ENCODE measurements around the gene PTPRZ1.

The PTPRZ1 gene

DNA sequence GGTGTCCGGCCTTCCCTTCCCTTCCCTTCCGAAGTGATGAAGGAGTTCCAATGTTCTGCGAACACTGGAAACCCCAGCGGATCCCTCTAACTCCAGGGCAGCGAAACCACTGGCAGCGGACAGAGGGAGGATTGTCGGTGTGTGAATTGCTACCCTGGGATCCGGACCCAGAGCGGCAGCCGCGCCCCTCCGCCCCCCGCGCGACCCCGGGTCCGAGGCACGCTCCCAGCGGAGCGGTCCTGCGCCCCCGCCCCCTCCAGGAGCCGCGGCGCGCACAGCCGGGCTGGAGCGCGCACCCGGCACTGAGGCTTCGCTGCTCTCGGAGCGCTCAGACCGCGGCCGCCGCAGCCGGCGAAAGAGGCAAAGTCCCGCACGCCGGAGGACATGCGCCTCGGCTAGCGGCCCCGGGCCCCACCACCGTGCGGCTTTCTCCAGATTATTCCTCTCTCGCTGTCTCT, at the start of gene PTPRZ1:
Gene PTPRZ1, plus strand, starts transcription at position 331 of the 458 bp plus-strand sequence. CDS start 339 bp downstream, outside the sequence.
- DNase-seq = no peak

DNA sequence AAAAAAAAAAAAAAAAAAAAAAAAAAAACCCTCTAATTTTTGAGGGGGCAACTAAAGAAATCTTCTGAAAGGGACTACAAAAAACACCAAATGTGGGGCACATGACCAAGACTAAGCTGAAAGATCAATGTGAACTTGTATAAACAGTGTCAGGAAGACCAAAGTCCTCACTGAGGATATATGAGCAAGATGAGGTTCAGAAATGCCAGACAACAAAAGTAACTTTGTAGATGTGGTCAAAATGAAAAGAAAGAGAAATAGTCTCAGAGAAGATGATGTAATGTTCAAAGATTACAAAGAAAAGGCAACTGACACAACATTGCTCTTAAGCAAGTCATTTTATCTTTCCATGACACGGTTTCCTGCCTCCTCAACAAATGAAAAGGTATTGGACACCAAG, 48.7 kb upstream of the PTPRZ1 start:
- DNase-seq = no peak

DNA sequence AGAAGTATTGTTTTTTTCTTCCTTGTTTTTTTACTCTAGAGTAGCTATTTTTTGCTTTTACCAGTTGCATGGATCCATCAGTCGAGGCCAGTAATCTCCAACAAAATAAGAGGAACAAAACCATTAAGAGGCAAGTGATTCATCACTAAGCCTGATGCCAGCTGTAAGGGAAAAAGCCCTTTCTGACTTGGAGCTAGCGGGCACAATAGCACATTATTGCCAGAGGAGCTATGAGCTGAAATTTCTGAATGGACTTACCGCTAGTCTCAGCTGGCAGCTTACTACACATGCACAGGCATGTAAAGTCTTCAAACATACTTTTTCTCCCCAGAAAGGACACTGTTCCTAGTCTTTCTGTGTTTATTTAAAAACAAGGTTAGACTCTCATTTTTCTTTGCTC, 41.6 kb upstream of the PTPRZ1 start:
- DNase-seq = no peak

DNA sequence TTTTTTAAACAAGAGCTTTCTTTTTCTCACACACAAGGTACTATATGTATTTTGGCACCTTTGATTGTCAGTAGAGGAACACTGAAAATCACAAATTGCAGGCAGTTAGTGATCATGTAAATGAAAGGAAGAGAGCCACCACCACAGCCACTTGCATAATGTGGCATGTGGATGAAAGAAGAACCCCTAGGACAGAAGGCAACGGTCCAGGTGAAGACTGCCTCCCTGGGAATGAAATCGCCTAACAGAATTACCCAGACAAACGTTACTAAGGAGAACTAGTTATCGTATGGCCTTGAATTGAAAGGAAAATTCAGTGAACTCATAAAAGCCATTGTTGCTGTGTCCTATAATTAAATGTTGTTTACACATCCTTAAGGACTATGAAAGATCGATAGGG, 41.2 kb upstream of the PTPRZ1 start:
- no peak for DNase-seq

DNA sequence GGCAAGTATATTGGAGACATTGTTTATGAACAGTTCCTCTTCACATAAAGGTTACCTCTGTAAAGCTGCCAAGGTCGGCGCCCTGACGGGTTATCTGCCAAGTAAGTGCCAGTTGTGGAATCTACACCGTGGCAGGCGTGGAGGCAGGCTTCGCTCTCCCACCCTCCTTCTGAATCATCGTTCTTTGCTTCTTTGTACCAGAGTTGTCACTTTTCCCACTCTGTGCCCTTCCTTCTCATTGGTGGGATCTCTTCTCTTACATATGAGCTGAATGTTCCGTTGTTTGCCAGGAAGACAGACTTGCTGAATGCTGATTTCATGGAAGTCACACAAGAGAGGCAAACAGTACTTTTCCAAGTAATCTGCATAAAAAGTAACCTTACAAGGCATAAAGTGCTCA, 40.6 kb upstream of the PTPRZ1 start:
- DNase-seq = no peak

DNA sequence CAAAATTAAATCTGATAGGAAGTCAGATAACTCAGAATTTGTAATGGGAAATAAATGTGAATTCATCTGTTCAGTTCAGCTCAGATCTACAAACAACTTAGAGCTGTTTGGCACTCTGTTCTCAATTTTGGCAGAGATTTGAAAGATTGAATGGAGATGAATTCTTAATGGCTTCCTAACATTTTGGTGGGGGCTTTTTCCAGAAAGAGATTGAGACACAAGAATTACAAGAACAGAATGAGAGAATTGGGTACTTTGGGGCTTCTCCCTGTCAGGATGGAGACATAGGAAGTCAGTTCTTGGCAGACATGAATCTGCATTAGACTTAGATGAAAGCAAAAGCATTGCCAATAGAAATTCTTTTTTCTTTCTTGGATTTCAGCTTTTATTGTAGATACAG, 39.0 kb upstream of the PTPRZ1 start:
- DNase-seq = no peak

DNA sequence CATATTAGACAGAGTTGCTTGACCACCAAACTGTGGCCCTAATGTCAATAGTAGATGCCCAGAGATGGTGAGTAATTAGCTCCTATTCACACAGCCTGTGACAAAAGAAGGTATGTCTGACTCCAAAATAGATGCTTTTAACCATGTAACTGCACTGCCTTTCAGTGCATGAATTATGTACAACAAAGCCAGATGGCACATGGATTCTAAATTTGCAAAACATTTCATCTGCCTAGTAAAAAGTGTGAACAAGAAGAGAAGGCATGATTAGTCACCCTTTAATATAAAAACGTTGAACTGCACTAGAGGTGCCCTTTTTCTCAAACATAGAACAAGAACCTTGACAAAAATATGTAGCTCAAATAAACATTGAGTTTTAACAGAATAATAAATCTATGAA, 35.5 kb upstream of the PTPRZ1 start:
- DNase-seq = no peak

DNA sequence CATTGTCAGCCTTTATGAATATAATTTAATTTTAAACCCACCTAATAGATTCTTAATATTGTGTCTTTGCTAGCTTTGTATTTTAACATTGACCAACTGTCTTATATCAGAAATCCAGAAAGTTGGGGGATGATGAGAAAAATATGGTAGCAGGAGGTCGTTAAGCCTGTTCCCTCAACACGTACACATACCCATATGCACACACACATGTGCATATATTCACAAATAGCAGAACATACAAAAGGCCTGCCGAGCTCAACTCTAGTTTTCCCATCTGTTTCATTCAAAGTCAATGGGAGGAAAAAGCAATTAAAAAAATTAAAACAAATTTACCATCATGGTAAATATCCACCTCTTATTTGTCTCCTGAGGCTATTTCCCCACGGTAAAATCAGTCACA, 25.9 kb upstream of the PTPRZ1 start:
- no peak for DNase-seq

DNA sequence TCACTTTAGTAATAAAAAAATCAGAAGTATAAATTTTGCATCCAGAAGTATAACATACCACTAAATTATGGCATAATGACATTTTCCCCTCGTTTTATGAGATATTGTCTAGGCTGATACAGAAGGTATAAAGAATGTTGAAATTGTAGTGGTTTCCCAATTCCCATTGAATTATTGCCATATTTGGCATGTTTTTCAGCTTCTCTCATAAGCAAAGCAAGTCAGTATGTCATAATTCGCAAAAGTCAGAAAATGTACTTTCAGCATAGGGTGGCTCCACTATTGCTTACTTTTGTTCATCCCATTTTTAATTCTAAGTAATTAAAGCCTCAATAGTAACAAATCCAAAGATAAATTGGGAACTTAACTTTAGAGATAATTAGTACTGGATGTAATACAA, 19.7 kb upstream of the PTPRZ1 start:
- no peak for DNase-seq

DNA sequence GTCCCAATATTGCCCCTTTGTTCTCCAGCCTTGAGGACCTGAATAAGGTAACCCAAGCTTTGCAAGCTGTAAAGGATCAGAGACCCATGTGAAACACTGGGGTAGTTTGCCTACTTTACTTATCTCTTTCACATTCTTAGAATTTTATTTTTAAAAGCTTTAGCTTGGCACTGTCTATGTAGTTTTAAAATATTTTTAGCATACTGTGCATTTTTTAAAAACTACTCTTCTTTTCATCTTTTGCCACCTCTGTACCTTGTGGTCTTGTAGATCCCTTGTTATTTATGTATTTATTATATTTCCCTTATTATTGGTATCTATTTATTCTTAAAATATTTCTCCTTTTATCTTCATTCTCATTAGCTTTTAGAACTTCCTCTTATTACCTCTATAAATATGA, 12.0 kb upstream of the PTPRZ1 start:
- DNase-seq = no peak

DNA sequence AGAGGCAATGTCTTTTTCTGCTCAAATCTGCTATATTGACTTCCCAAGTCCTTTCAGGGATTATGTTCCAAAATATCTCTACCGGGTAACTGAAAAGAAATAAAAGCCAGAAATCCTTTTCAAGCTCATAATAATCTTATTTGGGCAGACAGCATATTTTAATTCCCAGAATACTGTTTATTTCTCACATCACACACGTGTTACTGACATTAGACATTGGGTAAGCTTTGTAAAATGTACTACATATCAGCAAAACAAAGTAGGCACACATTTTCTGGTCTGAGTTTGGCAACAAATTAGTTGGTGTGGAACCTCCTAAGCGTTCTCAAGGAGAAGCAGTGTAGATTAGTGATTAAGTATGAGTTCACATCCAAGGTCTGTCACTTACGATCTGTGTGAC, 10.4 kb upstream of the PTPRZ1 start:
- no peak for DNase-seq

DNA sequence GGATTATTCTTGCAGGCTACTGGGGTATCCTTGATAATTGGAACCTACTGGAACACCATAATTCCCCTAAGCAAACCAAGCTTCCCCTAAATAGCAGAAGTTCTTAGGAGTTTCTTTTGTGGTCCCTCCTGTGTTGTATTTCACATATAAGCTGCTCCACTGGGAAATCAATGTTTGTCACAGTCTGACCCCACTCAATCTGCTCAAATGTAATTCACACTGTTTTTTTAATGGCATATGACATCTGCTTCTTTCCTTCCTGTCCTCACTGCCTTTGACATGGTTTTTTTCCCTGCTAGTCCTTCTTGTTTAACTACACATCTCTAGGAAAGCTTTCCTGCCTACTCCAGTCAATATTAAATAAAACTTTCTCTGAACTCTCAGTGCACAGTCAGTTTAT, 1.8 kb upstream of the PTPRZ1 start:
- no peak for DNase-seq

DNA sequence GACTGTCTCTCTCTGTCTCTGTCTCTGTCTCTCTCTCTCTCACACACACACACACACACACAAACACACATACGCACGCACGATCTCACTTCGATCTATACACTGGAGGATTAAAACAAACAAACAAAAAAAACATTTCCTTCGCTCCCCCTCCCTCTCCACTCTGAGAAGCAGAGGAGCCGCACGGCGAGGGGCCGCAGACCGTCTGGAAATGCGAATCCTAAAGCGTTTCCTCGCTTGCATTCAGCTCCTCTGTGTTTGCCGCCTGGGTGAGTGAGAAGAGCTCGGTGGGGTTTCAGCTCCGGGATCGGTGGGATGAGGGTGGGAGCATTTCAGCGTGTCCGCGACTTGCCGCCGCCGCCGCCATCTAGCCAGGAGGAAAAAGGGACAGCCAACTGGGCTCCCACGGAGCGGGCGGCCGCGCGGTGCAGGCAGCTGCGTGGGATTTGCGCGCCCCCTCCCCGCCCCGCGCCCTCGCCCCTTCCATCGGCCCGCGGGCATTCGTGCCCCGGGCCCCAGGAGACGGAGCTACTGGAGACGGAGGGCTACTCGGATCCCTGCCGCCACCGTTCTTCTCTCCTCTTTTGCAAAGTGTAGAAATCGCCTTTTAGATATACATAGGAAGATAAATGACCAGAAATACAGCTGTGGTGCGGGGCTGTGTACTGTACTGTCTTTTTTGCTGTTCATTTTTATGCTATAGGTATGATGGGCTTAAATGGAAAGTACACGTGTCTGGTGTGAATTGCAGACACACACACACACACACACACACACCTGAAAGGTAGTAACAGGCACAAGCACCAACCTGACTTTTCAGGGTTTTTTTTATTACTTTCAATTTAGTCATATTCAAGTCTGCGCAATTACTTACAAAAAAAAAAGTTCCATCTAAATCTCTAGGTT, 581 bp downstream of the PTPRZ1 start:
- no peak for DNase-seq

DNA sequence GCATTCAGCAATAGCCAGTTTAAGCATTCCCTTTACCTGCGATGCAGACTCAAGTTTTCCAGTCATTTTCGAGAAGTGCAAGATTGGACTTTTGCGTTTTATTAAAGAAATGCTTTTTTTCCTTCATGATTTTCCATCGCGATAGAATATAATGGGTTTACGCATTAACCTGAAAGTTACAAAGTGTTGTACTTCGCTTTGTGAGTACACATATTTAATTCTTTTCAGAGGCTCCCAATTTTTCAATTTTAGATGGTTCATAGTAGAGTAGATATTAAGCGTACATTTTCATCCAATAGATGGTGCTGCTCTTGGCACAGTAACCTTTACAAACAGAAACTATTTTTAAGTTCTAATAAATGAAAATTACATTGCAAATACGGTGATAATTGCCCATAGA, 1.3 kb downstream of the PTPRZ1 start:
- no peak for DNase-seq

DNA sequence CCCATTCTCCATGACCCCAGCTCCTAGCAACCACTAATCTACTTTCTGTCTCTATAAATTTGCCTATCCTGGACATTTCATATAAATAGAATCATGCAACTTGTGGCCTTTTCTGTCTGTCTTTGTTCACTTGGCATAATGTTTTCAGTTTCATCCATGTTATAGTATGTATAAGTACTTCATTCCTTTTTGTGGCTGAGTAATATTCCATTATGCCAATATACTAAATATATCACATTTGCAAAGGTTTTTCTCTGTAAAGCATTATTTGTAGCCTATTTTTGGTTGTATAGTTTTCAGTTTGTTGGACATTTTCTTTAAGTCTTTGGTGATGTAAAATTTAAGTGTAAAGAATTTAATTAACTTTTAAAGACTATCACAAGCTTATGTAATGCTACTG, 2.2 kb downstream of the PTPRZ1 start:
- DNase-seq = no peak

DNA sequence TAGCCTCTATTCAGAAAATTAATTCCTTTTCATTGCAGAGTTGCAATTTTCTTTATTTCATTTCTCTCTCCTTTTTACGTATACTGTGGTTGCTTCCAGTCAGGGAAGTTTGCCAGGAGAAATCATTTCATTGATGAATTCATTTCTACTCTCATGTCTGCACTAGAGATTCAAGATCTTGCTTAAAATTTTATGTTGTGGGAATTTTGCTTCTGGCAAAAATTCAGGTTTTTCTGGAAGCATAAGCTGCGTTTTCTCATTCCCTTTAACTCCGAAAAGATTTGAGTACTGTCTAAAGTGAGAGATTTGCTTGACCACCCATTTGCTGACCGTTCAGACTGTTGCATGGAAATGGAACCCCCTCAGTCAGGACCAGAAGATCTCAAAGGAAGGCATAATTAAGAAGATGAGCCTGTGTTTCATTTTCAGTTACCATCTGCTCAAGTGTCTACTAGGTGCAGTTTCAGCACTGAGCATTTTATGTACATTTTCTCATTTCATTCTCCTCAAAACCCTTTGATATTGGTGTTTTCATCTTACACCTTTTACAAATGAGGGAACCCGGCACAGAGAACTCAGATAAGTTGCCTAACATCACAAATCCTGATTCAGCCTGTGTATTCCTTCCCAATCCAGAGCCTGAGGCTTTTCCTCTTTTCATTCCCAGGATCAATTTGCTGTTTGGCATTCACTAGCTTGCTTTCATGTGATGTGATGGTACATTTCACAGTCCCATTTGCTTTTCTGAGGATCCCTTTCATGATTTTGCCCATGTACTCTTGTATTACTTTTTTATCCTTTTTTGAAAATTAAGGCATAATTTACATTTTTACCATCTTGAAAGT, 3.9 kb downstream of the PTPRZ1 start:
- DNase-seq = no peak

DNA sequence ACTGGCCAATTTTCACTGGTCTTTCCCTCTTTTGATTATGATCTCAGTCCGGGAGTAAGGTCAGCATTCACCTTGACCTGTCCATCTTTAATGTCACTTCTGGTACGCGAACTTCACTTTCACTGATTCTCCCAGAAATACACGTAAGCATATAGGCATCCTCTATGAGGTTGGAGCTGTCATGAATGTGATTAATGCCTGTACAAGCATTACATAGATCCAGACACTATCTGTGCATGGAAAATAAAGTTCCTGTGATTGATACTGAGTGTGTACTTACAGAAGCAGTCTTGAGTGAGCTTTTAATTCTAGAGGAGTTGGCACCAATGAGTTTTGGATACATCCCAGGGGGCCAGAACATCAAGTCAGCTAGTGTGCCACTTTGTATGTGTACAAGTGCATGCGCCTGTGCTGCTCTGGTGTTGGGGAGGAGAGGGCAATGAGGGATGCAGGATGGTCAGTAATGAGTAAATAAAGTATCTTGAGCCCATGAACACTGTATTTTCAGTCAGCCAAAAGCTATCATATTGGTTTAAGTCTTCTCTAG, 6.0 kb downstream of the PTPRZ1 start:
- DNase-seq = no peak

DNA sequence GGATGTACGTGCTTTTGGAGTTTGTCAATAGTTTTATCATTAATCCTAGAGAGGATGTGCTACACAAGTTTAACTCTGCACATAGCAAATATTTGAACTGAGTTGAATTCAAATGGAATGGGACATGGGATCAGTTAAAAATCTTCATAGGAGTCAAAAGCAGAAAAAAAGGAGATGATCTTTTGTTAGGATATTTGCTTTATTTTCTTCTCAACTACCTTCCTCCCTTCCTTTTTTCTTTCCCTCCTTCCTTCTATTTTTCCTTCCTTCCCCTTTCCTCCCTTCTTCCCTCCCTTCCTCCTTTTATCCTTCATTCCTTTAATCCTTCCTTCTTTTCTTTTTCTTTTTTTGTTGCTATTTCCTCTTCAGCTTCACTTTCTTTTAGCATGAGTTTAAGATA, 6.6 kb downstream of the PTPRZ1 start:
- no peak for DNase-seq

DNA sequence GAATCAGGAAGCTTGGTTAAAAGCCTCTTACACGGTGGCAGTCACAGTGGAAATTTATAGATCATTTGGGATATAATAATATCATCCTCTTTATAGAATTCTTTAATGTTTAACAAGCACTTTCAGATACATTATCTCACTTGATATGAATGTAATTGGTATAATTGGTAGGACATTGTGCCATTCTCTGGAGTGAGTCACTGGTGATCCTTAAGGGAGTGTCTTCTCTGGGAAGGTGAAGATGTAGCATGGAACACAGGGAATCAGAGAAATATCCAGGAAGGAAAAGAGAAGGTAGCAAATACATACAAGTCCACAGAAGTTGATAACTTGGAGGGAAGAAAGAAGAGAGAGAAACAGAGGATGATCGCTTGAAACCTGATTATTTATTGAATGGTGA, 9.8 kb downstream of the PTPRZ1 start:
- no peak for DNase-seq

DNA sequence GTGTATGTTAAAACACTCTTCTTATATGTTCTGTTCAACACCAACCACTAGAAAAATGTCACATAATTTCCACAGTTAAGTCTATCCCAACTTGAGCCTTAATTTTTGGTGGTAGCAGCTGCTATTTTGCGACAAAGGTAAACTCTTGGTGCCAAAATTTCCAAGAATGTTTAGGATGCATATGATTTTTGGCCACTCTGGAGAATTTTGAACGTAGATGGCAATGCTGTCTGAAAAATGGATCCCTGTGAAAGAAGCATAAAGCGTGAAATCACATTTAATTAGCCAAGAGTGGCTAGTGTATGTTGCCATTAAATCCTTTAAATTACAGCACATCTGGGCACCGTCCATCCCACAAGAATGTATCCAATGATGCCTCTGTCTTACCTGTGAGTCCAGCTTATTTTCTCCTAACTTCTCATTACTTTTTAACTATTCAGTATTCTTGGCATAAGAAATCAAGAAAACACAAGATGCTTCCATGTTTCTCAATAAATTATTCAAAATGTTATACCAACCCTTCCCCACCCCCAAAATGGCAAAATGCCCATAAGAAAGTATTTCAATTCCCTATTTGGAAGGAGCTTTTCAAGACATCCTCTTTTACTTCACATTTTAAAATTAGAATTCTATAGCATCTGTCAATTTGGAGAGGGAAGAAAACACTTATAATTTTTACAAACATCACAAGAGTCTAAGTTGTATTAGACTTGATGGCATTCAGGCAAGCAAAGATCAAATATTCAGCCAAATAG, 12.4 kb downstream of the PTPRZ1 start:
- DNase-seq = no peak

DNA sequence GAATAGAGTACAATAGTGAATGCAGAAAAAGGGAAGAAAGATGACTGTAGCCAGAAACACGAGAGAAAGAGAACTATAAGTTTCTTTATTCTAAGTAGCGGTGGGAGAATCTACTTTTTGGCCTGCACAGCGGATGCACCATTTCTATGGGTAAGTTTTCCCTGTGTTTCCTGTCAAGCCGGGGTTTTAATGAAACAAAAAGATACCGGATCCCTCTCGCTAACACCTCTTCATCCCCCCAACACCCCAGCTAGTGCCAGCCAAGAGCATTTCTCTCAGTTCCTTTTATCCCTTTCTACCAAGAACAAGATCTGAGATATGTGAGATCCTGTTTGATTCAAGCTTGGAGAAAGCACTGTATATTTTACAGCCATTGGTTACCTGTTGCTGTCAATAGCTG, 14.7 kb downstream of the PTPRZ1 start:
- DNase-seq = no peak

DNA sequence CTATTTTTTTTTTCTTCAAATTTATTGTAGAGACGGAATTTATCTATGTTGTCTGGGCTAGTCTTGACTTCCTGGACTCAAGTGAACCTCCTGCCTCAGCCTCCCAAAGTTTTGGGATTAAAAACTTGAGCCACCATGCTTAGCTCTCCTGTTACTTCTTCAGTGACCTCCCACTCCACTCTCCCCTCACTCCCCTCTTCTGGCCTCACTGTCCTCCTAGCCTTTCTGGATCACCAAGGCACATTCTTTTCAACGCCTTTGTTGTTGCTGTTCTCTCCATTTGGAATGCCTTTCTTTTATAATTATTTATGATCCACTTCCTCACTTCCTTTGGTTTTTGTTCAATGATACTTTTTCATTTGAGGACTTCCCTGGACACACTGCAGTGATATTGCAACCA, 17.9 kb downstream of the PTPRZ1 start:
- no peak for DNase-seq

DNA sequence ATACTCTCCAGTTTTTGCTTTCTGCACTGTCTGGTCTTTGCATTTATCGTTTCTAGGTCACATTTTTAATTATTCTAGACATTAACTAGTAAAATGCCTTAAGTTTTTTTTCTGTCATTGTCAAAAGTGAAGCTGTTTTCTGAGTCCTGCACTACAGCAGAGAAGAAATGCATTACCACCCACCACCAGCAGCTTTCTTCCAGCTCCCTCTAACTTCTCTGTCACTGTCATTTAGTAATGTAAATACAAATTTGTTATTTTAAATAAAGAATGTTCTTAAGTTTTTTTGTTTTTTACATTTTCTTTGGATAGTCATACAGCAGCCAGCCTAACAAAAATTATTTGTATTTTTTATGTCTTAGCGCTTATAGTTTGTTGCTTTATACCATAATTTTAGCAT, 18.8 kb downstream of the PTPRZ1 start:
- no peak for DNase-seq
